NCI-H1436 treated with DMSO at 0.1 percent for 48 hours (cell line): ENCODE measurements around the gene WNT10A.

Experiments used
- DNase-seq: peaks from one replicate; lab custom pipeline; 2025; lab: John Stamatoyannopoulos, UW

WNT10A gene

DNA sequence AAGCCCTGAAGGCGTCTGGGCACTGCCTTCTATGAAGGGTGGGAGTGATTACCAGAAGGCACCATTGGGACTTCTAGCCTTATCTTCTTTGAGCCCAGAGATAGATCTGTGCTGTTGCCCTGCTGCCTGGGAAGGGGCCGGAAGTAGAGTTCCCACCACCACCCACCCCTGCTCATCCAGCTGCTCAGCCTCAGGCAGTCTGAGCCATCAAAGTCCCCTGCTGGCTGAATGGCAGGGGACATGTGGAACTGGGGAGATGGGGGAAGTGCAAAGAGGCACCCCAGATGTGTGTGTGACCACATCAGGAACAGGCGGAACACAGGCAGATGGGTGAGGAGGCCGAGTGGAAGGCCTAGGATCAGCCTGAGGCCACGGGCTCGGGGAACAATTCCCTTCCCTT, 3.3 kb upstream of the WNT10A start:
- DNase-seq: no peak

DNA sequence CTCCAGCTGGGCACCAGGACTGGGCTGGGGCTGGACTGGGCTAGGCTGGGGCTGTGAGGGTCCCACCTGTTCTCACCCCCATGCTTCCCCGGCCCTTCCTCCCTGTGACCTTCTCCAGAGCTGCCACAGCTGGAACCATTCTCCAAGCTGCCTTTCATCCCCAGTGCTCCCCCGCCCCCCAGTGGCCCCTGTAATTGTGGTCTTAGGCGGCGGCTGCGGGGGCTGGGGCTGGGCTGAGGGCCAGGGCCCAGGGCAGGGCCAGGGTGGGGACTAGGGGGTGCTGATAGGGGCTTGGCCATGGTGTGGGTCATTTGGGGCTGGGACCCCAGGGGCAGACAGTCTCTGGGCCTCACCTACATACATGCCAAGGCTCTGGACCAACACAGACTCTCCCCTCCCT, 2.8 kb upstream of the WNT10A start:
- no peak for DNase-seq

DNA sequence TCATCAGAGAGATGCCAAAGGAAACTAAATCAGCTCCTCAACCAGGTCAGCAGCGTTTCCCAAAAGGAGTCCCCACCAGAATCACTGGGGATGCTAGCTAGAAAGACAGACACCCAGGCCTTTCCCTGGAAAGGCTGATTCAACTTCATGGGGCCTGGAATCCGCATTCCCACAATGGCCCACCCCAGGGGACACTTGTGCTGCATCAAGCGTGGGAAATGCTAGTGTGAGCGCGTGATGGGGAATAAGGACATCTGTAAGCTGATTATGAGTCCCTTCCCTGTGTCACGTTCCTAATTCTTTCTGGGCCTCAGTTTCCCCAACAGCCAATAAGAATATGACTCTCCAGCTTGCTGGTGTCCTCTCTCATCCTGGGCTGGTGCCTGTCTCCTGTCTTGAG, 2.2 kb upstream of the WNT10A start:
- no peak for DNase-seq

DNA sequence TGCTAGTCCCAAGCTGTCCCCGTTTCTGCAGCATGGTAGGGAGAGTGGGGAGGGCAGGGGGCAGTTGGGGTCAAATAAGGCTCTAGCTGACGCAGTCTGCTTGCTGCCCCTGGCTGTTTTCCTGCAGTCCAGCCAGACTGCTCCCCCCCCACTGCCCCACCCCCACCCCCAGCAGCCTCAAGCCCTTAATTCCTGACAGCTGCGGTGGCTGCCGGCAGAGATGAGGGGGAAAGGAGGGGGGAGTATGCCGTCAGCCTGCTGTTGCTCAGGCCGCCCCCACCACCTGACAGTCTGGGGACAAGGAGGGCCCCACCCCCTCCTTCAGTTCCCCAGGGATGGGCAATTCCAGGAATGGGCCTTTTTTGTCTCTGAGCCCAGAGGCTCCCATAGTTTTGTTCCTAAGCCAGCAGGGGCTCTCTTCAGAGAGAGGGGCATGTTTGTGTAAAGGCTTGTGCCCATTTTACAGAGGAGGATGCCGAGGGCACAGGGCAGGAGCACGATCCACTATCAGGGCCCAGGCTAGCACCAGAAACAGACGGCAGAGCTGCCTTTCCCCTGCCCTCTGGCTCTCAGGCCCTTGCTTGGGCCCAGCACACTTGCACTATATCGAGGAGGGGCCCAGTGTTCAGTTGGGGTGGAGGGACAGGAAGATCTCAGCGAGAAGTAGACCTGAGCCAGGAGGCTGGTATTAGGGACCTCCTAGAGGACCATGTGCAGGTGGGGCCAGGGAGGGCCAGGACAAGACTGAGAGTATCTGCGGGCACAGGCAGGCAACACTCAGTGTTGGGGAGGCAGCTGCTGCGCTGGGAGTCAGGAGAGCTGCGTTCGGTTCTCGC, 1.5 kb upstream of the WNT10A start:
- DNase-seq: no peak

DNA sequence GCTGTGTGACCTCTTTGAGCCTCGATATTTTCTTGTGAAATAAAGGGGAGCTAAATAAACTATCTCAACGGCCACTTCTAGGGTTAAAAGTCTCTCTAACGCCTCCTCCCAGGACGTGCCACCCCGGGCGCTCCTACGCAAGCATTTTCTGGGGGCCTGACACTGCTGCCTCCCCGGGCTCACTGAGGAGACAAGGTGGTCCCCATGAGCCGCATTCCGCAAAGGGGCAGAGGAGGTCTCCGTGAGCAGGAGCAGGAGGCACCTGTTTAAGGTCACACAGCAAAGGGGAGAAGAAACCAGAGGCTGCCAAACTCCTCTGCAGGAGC, 913 bp upstream of the WNT10A start:
- no peak for DNase-seq

DNA sequence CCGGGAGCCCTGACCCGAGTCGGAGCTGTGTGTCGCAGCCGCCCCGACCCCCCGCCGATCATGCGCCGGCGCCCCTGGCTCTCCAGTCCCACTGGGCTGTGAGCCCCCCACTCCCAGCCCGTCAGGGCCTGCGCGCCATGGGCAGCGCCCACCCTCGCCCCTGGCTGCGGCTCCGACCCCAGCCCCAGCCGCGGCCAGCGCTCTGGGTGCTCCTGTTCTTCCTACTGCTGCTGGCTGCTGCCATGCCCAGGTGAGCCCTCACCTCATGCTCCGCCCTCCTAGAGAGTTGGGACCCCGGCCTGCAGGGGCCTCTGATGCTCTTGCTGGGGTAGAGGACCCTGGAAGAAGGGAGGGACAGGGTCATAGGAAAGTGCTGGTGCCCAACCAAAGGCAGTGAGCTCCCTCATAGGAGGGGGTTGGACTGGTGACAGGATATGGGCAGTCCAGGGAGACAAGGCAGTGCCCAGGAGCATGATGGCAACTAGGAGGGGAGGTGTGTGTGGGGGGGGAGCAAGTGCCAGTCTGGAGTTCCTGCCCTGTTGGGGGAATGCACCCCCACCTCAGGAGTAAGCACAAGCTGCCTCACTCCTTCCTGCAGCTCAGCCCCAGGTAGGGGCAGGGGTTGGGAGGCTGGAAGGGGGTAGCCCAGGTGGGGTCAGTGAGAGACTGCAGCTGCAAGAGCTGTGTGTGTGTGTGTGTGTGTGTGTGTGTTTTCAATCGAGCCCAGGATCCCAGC, 375 bp downstream of the WNT10A start:
- DNase-seq: no peak

DNA sequence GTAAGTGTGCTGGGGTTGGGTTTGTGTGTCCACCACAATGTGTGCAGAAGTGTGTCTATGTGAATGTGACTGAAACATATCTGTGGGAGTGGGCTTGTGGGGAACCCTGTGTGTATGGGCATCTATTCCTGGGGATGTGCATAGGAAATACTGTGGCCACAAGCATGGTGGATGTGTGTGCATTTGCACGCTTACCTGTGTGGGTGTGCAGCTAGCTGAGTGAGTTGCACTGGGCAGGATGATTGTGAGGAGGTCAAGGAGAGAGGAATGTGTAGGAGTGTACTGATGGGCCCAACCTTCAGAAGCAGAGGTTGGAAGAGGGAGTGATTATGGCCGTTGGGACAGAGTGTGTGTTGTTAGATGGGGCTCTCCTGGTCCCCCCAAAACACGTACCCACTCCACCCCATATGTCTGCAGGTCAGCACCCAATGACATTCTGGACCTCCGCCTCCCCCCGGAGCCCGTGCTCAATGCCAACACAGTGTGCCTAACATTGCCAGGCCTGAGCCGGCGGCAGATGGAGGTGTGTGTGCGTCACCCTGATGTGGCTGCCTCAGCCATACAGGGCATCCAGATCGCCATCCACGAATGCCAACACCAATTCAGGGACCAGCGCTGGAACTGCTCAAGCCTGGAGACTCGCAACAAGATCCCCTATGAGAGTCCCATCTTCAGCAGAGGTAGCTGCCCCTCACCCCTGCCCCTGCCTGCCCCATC, 1.2 kb downstream of the WNT10A start:
- DNase-seq: no peak

DNA sequence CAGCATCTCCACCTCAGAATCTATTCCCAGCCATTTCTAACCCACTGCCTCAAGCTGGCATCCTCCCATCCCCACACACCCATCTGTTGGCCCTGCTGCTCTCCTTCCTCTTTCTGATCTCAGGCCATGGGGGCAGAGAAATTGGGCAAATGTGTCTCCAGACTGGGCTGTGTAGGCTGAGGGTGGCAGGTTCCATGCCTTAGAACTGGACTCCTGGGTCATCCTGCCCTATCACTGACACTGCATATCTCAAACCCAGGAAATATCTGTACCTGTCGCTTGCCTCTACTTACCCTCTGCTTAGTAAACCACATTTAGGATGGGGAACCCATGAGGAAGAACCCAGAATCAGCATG, 1.8 kb downstream of the WNT10A start:
- no peak for DNase-seq

DNA sequence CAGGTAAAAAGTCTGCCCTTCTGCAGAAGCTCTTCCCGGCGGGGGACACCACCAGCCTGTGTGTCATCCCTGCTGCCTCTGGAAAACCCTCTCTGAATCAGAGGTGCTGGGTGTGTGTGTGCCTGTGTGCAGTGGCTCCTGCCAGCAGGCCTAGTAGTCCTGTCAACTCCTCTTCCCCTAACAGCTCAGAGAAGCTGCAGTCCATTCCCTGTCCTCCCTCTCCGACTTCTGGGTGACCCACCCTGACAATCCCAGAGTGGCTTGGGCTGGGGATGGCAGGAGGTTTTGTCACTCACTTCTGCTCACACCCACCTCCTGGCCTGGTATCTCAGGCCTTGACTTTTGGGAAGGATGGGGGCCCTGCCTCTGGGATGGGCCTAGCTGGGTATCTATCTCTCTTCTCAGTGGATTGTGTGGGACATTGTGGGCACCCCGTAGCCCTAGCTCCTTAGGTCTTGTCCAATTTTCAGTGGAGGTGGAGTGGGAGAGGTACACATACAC, 2.3 kb downstream of the WNT10A start:
- no peak for DNase-seq

DNA sequence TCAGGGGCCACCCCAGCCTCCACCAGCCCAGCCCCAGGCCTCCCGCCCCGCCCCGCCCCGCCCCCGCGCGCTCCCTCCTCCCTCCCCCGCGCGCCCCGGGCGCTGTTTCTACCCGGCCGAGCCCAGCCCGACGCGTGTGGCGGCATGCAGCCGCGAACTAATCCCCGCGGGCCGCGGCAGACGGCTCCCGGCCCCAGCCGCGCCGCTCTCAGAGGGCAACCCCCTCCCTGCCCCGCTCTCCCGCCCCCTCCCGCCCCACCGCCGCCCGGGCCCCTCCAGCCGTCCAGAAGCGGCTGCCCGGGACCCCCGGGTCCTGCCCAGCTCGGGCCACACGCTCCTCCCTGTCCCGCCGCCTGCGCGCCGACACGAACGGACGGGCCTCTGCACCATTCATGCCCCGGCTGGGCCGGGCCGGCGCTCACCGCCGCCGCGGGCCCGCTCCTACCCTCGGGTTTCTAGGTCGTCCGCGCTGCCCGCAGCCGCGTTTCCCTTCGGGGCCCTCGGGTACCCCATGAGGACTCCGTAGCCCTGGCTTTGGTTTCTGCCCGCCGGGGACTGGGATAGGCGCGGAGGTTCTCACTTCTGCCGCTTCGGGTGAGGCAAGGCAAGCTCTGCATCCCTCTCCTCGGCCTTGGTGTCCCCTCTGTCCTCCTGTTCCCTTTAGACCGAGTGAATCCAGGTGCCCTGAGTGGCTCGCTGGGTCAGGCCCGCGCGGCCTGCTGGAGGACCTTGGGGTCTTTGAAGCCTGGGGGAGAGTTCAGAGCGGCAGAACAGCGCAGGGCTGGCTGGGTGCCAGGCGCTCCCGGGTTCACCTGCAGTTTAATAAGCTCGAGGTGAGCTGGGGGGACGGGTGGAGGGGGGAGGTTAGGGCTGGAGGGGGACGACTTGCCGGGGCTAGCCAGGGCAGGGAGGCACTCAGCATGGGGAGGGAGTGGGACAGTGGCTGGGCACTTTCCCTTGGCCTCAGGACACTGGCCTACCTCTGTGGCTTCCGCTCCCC, 3.1 kb downstream of the WNT10A start:
- DNase-seq: no peak

DNA sequence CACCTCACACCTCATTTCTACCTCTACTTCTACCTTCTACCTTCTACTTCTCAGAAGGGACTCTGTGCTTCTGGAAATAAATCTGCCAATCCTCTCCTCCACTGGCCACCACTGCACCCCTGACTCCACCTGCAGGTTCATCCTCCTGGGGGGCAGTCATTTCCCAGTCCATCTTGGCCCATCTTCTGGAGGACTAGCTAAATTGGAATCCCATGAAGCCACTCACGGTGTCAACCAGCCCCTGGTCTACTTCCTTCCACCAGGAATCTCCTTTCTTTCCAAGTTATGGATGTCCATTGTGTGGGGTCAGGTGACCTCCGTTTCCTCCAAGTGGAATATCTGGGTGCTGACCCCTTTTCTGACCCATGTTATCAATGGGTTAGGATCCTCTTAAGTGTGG, 3.9 kb downstream of the WNT10A start:
- no peak for DNase-seq

DNA sequence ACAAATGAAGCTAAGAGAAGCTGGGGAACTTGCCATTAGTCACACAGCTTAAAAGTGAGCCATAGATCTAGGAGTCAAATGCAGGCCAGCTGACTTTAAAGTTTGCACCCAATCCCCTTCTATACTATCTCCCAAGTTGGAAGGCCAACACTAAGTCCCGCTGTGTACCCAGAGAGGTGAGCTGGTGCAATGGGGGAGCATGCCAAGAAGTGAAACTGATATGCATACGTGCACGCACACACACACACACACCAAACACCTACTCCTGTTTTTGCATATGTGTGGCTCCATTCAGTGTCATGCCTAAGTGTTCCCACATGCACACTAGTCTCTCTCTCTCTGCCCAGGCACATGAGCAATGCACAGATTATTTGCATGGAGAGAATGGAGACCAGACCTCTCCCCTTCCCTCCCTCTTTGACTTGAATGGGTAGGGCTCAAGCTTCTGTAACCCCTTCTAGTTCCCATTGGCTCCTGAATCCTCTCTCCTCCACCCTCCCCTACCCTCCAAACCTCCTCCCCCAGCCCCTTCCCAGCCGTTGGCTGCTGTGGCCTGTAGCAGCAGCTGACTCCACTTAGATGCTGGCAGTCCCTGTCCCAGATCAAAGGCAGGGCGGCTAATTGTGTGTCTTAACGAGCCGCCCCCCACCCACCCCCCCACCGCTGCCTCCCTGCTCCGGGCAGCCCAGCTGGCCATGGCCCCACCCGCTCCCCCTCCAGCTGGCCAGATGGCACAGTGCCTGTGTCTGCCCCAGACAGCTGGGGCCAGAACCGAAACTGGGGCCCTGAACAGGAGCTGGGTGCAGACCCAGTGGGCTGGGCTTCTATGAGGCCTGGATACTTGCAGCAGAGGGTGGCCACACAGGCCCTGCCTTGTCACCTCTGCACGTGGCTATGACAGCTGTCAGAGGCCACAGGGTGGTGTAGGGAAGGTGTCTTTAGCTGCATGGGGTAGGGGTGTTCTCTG, 5.6 kb downstream of the WNT10A start:
- no peak for DNase-seq

DNA sequence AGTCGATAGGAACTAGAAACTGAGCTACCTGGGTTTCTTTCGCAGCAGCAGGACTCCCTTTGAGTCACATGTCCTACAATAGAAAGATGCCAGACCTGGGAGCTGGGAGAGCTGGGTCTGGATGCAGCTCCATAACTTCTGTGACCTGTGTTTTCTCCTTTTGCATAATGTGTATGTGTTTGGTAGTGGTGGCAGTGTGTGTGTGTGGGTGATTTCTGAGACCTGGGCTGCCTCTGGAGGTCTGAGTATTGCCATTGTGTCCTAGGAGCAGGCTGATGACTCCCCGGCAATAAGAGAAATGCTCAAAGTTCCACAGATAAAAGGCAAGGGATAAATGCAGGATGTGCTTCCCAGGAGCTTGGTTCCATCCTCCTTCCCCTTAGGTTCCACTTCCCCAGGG, 6.4 kb downstream of the WNT10A start:
- DNase-seq: no peak

DNA sequence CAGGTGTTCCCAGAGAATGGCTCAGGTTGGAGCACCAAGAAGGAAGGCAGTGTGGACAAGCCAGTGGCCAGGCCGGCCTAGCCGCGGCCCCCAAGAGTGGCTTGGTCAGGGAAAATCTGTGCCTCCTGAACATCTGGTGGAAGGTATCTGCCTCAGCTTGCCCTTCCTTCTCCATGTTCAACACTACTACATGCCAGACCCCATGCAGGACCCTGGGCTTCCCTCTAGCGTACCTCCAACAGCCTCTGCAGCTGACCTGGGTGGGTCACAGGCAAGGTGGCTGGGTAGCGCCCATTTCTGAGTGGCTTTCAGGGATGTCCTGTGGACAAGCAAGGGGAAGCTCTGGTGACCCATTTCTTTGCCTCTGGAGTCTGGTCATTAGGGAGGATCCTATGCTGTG, 7.7 kb downstream of the WNT10A start:
- DNase-seq: no peak

DNA sequence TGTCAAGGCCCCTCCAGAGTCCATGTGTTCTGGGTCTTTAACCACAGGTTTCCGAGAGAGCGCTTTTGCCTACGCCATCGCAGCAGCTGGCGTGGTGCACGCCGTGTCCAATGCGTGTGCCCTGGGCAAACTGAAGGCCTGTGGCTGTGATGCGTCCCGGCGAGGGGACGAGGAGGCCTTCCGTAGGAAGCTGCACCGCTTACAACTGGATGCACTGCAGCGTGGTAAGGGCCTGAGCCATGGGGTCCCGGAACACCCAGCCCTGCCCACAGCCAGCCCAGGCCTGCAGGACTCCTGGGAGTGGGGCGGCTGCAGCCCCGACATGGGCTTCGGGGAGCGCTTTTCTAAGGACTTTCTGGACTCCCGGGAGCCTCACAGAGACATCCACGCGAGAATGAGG, 9.3 kb downstream of the WNT10A start:
- no peak for DNase-seq

DNA sequence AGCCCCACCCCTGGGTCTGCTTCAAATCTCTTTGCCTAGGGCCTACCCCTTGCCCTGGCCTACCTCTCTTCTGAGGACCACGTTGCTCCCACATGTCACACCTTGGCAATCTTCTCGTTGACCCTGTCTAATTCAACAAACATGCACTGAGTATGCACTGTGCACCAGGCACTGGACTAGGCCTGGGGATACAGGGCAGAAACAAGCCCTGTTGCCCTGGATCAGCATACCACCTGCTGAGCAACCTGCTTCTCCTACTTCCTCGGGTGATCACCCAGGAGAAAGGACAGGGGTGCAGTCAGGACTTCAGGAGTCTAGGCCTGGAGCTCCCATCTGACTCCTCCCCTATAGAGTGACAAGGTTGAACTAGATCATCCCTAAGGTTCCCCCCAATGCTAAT, 9.7 kb downstream of the WNT10A start:
- no peak for DNase-seq

DNA sequence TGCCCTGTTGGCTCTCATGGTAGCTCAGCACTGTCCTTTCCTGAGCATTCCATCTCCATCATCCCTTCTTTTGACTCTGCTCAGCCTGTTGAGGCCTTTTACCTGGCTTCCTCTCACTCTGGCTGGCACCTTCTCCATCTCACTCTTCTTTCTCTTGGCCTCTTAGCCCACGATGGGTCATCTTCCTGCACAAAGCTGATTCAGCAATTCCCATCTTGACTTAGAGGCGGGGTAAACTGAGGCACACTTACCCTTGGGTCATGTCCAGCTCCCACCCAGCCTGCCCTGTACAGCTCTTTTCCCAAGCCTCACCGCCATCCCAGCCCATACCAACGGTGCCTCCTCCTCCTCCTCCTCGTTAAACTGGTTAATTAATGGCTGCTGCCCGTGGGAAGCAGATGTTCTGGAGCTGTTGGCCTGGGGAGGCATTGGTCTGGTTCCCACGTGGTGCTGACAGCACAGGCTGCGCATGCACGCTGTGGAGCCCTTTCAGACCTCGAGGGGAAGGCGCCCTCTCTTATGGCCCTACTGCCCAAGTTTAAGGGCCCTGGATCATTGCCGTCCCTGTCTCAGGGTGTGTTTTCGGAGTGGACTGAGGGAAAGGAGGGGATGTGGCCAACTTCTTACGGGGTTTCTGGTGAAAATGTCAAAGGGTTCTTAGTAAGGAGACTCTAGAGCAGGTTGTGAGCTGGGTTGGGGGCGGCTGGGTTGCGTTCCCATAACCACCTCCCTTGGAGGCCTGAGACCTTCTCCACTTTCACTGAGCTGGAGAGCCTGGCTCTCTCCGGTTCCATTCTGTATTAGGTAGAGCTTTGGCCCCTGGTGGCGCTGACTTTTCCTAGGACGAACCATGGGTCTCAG, 10.9 kb downstream of the WNT10A start:
- DNase-seq: no peak

DNA sequence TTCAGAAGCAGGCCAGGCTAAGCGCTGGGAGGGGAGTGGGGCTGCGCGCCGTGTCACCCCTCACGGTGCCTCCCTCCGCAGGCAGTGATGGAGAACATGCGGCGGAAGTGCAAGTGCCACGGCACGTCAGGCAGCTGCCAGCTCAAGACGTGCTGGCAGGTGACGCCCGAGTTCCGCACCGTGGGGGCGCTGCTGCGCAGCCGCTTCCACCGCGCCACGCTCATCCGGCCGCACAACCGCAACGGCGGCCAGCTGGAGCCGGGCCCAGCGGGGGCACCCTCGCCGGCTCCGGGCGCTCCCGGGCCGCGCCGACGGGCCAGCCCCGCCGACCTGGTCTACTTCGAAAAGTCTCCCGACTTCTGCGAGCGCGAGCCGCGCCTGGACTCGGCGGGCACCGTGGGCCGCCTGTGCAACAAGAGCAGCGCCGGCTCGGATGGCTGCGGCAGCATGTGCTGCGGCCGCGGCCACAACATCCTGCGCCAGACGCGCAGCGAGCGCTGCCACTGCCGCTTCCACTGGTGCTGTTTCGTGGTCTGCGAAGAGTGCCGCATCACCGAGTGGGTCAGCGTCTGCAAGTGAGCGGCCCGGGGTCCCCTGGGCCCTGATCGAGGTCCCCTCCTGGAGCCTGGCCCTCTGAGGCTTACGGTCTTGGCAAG, 12.2 kb downstream of the WNT10A start:
- DNase-seq: no peak
